GM20431 (cell line): Measurements from ENCODE around the gene CCDC51.

Experiments
- in situ Hi-C: fragments of 300-500 bp; cut with MseI, MboI; formaldehyde crosslinking; loops from one replicate; pipeline ENCODE4 v1.15.0; 2020; ENCODE audit warnings: low sequenced_read_pairs; ENCODE audit not compliant: unreplicated experiment

Gene CCDC51

DNA sequence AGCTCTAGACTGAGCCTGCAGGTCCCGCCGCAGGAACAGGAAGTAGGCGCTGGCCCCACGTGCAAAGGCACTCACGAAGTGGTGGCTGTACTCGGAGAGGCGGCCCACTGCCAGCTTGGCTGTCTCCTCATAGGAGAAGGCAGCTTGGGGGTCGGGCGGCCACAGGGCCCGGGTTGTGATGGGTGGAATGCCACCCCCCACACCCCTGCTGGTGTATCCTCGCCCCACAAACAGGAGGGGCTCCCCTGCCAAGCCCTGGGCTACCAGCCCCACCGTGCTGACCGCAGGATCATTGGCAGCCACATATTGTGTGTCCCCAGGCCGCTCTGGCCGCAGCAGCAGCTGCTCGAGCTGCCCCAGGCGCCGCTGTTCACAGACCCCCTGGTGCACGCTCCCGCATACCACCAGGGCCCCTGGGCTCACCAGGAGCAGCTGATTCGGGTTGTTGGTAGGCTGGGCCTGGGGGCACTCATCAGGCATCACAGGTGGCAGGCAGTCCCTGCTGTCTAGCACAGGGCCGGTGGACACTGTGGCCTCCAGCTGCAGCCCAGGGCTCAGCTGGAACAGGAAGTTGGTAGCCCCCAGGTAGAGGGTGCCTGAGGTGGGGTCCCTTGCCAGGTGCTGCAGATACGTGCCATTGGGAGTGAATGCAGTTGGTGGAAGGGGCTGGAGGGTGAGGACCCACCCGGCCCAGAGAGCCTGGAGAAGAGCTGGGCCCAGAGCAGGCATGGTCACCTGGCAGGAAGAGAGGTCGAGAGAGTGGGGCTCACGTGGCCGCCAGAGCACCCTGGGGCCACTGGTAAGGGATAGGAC lies 15.8 kb downstream of the CCDC51 start:
- in situ Hi-C loops = no loop called here

DNA sequence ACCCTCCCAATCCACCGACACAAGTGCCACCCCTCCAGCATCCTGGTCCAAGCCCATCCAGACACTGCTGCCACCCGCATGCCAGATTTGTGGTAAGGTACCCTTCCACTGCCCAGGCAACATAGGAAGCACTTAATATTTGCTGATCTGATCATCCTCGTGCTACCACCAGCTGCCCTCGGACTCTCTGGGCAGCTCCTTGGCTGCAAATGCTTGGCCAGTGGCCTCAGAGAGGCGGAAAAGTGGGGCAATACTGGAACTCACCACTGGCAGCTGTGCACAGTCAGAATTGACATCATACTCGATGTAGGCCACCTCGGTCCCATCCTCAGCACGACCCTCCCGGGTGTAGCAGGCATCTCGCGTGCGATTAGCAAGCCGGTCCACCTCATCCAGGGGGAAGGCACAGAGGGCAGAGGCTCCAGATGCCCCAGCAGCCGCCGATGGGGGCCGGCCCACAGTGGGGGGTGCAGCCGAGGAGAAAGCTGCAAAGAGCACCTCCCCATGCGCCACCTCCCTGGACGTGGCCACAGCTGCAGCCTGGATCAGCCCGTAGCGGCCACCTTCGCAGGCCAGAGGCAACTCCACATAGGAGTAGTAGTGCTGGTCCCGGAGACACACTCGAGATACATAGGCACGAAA lies 16.6 kb downstream of the CCDC51 start:
- in situ Hi-C loops = no loop called here

DNA sequence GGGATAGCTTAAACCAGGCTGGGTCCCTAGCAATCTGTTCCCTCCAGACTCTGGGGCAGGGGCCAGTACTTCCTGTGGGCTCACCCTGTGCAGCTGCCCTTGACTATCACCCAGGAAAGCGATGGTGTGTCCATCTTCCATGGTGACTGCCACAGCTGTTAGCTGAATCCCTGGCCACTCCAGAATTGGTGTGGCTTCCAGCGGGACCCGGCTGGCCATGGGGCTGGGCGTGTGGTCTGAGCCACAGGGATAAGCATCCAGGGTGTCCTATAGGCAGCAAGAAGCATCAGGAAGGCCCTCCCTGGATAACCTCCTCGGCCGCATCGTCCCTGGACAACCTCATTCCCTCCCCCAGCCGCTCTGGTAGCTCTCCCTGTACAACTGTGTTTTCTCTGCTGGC lies 17.2 kb downstream of the CCDC51 start:
- in situ Hi-C loops = no loop called here

DNA sequence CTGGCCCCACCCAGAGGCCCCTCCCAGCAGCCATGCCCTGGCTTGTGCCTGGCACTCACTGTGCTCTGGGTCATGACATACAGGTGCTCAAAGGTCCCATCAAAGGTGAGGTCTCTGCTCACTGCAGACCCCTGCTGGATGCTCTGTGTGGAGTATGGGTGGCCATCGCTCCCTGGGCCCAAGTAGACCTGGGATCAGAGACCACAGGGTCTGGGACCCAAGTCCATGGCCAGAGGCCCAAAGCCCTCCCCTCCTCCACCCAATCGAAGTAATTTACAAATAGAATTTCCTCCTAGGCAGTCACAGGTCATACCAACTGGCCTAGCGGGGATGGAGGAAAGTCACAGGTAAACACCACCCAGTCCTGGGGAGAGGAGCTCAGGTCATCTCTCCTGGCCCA lies 17.6 kb downstream of the CCDC51 start:
- in situ Hi-C loops = no loop called here

DNA sequence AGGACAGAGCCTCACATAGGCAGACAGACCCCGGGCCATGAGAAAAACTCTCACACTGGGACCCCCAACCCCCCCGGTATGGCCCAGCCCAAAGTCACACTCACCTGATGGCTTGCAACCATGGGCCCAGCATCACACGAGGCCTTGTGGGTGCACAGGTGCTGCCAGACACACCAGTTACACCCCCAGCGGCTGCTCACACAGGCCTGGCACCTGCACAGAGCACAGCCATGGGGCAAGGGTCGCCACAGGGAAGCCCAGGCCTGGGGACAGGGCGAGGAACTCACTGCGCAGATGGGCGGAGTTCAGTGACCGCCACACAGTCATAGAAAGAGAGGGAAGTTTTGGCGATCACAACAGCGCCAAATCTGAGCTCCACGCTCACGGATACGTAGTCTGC lies 19.4 kb downstream of the CCDC51 start:
- in situ Hi-C loops = no loop called here

DNA sequence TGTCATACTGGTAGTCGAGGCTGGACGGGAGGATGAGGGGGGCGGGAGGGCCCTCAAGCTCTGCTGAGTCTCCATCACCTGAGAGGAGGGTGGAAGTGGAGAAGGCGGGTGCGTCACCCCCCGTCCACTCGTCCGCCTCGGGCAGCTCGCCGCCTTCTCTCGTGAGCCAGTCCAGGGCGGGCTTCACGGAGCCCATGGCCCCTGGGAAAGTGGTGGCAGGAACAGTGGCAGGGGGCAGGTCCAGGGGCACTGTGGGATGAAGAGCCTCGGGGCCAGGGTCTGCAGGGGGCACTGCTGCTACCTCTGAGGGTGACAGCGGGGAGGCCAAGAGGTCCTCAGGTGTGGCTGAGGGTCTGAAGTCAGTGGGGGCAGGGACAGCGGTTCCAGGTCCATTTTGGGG lies 20.3 kb downstream of the CCDC51 start:
- in situ Hi-C loops = no loop called here

DNA sequence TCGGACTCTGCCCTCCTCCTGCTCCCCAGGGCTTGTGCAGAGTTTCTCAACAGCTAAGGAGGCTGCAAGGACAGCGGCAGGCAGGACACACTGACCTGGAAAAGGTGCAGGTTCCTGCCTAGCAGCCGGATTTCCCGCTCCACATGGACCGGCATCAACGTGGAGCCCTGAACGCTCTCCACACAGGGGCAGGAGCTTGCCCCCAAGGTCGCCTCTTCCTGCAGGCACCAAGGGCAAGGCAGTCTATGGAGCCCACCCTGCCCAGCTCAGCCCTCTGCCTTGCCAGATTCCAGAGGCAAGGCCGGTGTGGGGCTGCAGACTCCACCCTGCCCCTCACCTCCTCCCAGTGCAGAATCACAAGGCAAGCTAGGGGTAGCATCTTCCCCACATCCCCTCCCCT lies 20.8 kb downstream of the CCDC51 start:
- in situ Hi-C loops = no loop called here

DNA sequence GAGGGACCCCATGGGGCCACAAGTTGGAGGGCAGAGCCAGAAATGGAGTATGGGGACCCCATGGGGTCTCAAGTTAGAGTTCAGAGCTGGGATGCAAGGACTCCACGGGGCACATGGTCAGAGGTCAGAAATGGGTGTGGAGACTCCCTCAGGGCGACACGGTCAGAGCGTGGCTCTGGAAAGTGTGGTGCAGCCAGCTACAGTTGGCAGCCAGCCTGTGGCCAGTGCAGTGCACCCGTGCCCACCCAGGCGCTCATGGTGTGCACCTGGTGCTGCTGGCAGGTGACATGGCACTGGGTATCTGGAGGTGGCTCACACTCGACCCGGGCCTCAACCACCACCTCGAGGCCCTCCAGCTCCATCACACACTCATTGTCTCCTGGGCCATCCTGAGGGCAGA lies 21.3 kb downstream of the CCDC51 start:
- in situ Hi-C loops = no loop called here

DNA sequence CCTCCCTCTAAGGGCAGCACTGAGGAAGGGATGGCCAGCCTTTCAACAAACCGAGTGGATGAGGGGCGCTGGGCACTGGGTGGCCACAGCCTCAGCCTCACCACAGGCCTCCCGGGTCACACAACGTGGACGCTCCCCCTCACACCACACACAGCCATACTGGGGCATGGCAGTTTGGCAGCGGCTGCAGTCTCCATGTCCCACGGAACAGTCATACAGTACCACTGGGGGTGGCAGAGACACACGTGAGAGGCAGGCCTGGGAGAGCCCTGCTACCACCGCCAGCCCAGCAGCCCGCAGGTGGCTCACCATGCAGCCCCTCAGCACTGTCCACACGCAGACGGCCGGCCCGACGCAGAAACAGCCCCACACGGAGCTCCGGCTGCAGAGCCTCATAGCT lies 21.8 kb downstream of the CCDC51 start:
- in situ Hi-C loops = no loop called here

DNA sequence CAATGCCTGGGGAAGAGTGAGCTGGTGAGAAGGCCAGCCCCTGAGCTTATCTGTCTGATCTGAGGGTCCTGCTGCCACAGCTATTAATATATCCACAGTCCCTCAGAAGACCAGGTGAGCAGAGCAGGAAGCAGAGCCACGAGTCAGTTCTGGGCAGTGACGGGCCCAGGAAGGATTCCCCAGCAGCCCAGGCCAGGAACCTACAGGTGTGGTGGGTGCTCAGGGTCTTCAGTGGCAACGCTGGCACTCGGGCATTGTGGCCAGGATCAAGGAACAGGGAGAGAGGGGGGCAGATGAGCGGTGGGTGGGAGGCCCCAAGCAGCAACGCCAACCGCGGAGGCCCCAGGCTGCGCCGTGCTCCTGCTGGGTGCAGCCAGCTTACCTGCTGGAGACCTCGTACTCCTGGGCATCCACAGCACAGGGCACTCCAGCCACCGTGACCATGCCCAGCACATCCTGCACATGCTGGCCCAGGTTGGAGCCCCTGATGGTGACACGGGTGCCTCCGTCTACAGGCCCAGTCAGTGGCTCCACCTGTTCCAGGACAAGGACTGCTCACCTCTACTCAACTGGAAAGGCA lies 22.3 kb downstream of the CCDC51 start:
- in situ Hi-C loops = no loop called here

DNA sequence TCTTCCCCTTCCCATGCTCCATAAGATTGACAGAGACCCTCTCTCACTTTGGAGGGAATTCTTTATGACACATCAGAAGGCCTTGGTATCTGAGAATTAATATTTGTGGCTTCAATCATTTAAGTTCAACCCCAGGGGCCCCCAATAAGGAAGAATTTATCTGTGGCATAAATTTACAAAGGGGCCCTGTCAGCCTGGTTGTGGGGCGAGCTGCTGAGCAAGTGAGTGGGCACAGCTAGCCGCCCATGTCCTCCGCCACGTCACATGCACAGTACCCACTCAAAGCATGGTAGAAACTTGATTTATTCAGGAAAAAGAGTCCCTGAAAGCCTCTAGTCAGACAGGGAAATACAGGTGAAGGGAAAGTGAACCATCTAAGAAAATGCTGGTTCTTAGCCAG lies 23.4 kb downstream of the CCDC51 start:
- in situ Hi-C loops = no loop called here

DNA sequence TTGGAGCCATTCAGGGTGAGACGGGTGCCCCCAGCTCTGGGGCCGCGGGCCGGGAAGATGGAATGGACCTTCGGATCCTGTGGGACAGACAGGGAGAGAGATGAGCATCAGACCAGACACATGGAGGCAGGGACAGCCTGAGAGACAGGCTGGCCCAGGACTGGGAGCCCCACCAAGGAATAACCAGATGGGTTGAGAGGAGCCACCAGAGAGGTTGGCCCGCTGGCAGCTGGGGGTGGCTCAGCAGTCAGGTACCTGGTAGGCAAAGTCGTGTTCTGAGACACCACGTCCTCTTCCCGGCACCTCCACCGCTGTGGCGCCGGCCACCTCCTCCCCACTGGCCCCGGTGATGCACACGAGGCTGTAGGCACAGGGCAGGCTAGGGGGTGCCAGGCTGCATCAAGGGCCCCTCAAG lies 23.8 kb downstream of the CCDC51 start:
- in situ Hi-C loops = no loop called here

DNA sequence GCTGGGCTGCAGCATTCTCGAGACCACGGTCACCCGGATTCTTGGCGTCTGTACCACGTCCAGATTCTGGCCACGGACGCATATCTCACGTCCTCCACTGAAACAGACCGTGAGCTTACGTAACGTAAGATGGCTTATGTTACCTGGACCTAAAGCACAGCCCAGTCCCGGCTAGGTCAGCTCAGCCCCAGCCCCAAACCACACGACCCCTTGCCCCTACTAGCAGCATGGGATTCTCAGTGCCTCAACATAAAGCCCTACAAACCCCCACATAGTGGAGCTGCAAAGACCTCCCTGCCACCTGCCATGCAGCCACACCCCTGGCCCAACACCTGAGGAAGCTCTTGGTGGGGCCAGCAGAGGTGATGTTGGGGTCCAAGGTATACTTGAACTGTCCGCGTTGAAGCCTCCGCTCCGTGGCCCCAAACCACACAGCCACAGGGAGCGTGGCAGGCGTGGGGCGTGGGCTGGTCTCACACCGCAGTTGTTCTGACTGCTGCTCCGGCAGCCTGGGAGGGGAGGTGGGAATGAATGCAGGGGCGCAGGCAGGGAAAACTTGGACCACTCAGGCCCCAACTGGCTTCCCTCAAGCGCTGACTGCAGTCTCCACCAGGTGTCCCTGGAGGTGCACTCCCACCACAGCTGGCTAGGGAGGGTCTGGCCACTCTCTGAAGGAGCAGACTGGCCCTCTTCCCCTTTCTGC lies 24.5 kb downstream of the CCDC51 start:
- in situ Hi-C loops = no loop called here

DNA sequence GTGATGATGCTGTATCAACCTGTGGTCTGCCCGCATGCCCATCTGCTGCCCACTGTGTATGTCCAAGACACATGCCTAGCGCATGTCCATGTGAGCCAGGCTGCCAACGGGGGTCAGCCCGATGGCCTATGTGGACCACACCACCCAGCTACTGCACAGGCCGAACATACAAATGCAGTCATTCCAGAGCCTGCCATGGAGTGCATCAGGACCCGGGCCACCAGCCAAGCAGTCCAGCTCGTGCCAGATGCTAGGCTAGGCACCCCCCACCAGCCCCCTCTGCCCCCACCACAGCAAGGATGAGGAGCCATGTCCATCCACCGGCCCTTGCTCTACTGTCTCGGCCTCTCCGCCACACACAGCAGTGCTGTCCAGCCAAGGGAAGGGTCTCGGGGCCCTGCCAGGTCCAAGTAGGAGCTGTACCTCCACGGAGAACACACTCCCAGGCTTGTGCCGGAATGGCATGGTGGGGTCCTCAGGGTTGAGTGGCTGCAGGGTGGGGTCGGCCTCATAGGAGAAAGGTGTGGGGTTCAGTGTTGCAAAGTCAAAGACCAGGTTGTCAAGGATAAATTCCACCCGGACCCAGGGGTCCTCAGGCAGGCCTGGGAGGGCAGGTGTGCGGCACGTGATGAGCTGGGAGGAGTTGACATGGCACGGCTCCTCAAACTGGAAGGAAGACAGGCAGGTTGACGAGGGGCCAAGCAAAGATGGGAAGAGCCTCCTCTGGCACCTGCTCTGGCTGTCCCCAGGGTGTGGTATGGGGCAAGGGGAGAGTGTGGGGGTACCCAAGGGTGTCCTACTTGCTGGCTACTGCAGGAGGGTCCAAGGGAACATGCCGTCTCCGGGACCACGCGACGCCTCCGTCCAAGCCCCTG lies 25.3 kb downstream of the CCDC51 start:
- in situ Hi-C loops = no loop called here

DNA sequence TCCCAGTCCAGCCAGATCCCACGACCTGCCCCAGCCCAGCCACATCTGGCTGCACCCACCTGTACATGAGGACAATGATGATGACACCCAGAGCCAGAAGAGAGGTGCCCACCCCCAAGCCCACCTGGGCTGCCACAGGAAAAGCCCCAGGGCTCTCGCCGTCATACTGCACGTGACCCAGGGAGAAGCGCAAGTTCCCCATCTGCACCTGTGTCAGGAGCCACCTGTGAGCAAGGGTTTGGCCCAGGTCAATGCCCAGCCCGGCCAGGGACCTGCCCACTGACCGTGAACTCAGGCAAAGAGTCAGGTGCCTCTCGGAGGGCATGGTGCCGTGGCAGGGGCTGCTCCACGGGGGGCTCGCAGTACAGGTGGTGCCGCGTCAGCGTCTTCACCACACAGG lies 26.3 kb downstream of the CCDC51 start:
- in situ Hi-C loops = no loop called here

DNA sequence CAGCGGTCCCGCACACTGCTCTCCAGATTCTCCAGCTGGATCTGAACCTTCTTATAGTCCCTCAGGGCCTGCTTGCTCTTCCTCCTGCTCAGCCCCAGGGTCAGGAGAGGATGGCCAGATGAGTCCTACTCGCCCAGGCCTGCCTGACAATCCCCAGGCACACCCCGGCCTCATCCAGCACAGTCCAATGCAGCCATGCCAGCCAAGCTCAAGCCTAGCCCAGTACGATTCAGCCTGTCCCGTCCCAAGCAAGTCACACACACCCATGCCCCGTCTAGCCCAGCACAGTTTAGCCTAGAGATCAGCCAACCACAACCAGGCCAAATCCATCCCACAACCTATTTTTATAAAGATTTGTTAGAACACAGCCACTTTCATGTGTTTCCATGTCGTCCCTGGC lies 26.8 kb downstream of the CCDC51 start:
- in situ Hi-C loops = no loop called here

DNA sequence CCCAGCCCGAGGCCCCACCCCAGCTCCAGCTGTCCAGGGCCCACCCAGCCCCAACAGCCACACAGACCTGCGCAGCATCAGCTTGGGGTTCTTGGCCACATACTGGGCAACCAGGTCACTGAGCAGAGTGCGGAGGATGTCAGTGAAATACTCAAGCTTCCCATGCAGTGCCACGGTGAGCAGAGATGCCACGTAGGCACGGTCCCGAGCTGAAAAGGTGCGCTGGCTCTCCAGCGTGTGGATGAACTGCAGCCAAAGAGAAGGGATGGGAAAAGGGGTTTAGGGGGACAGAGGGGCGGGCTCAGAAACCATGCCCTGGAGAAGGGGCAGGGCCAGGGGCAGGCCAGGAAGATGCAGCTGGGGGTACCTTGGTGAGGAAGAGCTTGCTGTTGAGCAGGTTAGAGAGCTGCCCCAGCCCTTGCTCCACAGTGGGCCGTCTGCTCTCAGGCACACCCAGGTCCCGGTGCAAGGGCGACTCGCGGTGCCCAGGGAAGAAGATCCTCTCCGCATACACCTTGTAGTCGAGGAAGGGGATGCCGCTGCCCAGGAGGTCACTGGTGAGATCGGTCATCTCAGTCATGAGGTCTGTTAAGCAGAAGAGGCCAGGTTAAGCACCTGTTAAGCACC lies 27.4 kb downstream of the CCDC51 start:
- in situ Hi-C loops = no loop called here

DNA sequence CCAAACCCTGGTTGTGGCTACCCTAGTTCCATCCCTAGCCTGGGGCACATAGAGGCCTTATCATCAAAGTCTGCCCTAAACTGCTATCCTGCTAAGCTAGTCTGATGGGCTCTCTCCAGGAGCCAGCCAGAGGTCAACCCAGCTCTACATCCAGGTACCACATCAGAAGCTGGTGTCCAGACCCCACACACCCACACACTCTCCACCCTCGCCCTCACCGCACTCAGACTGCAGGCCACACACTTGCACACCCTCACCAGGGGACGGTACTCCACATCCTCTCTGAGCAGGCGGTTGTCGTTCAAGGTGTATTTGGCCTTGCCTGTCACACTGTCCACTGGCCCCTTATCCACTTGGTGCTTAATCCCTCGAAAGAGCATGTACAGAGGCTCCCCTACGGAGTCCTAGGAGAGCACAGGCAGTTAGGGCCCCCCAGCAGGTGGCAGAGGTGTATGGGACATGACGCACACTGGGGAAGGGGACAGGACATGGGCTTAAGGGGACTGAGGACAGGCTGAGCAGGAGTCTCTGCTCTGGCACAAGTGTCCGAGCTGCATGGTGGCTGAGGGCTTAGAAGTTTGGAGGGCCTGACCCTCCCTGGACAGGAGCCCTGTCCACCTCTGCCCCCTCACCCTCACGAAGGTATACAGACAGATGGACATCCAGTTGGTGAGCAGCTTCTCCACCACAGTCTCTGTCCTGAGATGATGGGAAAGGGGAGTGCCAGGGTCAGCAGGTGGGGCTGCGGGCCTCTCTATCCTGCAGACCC lies 28.1 kb downstream of the CCDC51 start:
- in situ Hi-C loops = no loop called here

DNA sequence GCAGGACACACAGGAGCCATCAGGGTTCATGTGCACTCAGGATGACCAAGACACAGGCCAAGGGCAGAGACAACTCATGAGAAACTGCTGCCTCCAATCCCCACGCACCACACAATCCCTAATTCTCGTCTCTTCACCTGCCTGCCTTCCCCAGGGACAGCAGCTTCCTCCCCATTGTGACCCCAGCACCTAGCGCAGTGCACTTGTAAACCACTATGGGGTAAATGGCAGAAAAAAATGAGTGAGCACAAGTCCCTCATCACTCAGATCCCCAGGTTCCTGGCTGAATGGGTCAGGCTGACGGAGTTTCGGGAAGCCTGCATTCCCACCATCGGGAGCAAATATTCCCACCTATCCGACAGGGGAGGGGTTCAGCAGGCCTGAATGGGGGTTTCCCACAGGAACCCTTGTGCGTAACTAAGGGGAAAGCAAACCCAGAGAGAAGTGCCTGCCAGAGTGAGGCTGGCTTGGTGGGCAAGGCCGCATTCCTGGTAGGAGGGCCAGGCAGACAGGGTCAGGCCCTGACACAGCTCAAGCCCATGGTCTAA lies 28.8 kb downstream of the CCDC51 start:
- in situ Hi-C loops = no loop called here
